GM12892 (cell line): ENCODE measurements around the gene TCF20.

Experiments used
- POLR2A ChIP-seq: IDR thresholded peaks from 2 replicates; pipeline ENCODE4 v1.6.1; 2011; ENCODE audit warnings: low read depth, low read length, control low read depth
- POLR2AphosphoS5 ChIP-seq: IDR thresholded peaks from 2 replicates; pipeline ENCODE4 v1.6.1; 2011; ENCODE audit warnings: low read depth, low read length, control low read depth

GRCh38 chr22:42289671-42290541 lies 19.5 kb upstream of the TCF20 start:
- TF ChIP-seq POLR2A (no peak), POLR2AphosphoS5 (no peak)
